Upper lobe of left lung (tissue), 4 donors: ENCODE data around the gene JPH4.

Experiments used
- CTCF ChIP-seq, 6 experiments: fragments of 450-650 bp in 4 of 6; fragments of 200-600 bp in 2 of 6; sonication (generic) in 2 of 6; IDR thresholded peaks; one replicate each; pipeline ENCODE4 v1.5.1; 2016 to 2019; ENCODE audit warnings: antibody characterized with exemption in 6 of 6
- EP300 ChIP-seq, 4 donors: sonication (generic); formaldehyde crosslinking; IDR thresholded peaks; one replicate each; pipeline ENCODE4 v1.5.1; 2017; ENCODE audit warnings: antibody characterized with exemption in 4 of 4, control low read depth in 2 of 4

GRCh38 chr14:23561873-23562821 lies 16.4 kb downstream of the JPH4 start:
- TF ChIP-seq CTCF (IDR thresholded peaks at IDR 0.05) = no peak
- TF ChIP-seq EP300 (IDR thresholded peaks at IDR 0.05) = no peak
